Gastroesophageal sphincter (tissue), 4 donors: ENCODE data around the gene SH2D7. TPM values are rescaled to one million over a fixed set of nuclear protein-coding genes. Genes with fewer than 3 reads are reported as not detected.

Experiments
- ATAC-seq: fragments of 150-250 bp; one replicate; pipeline ENCODE4 v1.9.1; 2016; ENCODE audit warnings: mild to moderate bottlenecking, moderate library complexity
- H3K27ac ChIP-seq, 4 donors: fragments of 200-600 bp; sonication (generic) in 3 of 4; 1 replicate in 3 of 4; 2 replicates in 1 of 4; pipeline ENCODE4 v1.5.1; 2016 to 2019
- H3K27me3 ChIP-seq: fragments of 200-600 bp; sonication (generic); one replicate; pipeline ENCODE4 v1.5.1; 2019
- H3K36me3 ChIP-seq, 2 donors: fragments of 200-600 bp; sonication (generic); one replicate each; pipeline ENCODE4 v1.5.1; 2019; ENCODE audit warnings: control low read depth in 1 of 2
- H3K4me1 ChIP-seq, 3 donors: fragments of 200-600 bp; sonication (generic); 1 replicate in 2 of 3; 2 replicates in 1 of 3; pipeline ENCODE4 v1.5.1; 2016 to 2019; ENCODE audit warnings: control low read depth in 2 of 3
- H3K4me3 ChIP-seq, 2 donors: fragments of 200-600 bp; sonication (generic); one replicate each; pipeline ENCODE4 v1.5.1; 2019; ENCODE audit warnings: mild to moderate bottlenecking in 1 of 2, moderate library complexity in 1 of 2
- H3K9me3 ChIP-seq, 3 donors: fragments of 200-600 bp; sonication (generic); one replicate each; pipeline ENCODE4 v1.5.1; 2017 to 2019; ENCODE audit warnings: control low read depth in 2 of 3
- EP300 ChIP-seq: sonication (generic); formaldehyde crosslinking; IDR thresholded peaks from one replicate; pipeline ENCODE4 v1.6.1; 2017; ENCODE audit warnings: antibody characterized with exemption, mild to moderate bottlenecking
- POLR2A ChIP-seq, 2 donors: fragments of 450-650 bp; IDR thresholded peaks; one replicate each; pipeline ENCODE4 v1.6.1; 2017; ENCODE audit warnings: antibody characterized with exemption in 2 of 2, mild to moderate bottlenecking in 2 of 2, moderate library complexity in 1 of 2
- POLR2AphosphoS5 ChIP-seq: sonication (generic); formaldehyde crosslinking; IDR thresholded peaks from one replicate; pipeline ENCODE4 v1.6.1; 2017; ENCODE audit warnings: antibody characterized with exemption
- WGBS, 2 donors: methylation state at CpG; one replicate each; pipeline ENCODE4 v1.1.5; 2018; ENCODE audit warnings: low coverage in 1 of 2; 5-methylcytosine and 5-hydroxymethylcytosine counted together
- total RNA-seq, 4 donors: library from RNA; depleted of rRNA; stranded (reverse); fragments of >200 nt; gene quantifications; one replicate each; pipeline ENCODE4 v1.1.0, GENCODE V29; 2016
- TF ChIP-seq, protein P1 (sequence below), 4 experiments: fragments of 200-600 bp in 2 of 4; fragments of 450-650 bp in 2 of 4; sonication (generic) in 1 of 4; IDR thresholded peaks; one replicate each; pipeline ENCODE4 v1.5.1; 2017 to 2019; ENCODE audit warnings: antibody characterized with exemption in 4 of 4, mild to moderate bottlenecking in 2 of 4, moderate library complexity in 2 of 4

Gene SH2D7
- total RNA-seq, 4 donors from 2014 or later: not detected

DNA sequence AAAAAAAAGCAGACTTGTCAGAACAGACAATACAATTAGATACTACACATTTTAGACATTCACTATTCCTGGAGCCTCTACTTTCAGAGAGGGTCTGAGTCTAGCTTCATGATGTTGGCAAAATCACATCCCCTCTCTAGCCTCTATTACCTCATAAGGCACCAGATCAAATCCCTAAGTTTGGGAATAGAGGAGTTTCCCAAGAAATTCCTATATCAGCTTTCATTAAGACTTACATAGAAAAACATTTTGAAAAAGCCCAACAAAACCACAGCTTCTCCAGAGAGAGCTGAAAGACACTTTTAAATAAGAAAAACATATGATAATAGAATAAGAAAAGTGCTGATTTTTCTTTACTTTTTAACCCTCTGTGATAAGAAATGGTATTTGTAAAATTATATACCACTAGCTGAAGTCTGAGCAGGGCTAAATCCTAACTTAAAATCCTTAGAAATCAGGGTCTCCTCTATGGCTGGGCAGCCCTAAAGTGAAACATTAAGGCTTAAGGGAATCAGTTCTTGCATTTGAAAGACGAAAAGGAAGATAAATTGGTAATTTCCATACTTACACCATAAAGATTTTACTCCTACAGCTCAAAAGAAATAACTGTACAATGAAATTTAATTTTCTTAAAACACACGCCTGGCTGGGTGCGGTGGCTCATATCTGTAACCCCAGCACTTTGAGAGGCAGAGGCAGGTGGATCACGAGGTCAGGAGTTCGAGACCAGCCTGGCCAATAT lies 19.1 kb upstream of the SH2D7 start:
- no peaks in the 10 kb centered on the region for H3K9me3 ChIP-seq
- H3K27me3 ChIP-seq: no peaks in the 10 kb centered on the region
- peak overlapping the region in 1 of 2 donors; percentile 10 for H3K4me3 ChIP-seq
- 63 to 71% methylated on average over 2 of the region's 5 CpGs for WGBS, 2 donors
- no peak for ATAC-seq
- peaks cover 5 to 91% (median 23%) of the 10 kb centered on the region in 3 donors for H3K4me1 ChIP-seq
- peak overlapping the region in 3 of 4 donors; percentile 35 to 58 (median 55) for H3K27ac ChIP-seq
- H3K36me3 ChIP-seq: no peaks in the 10 kb centered on the region
- no peak for TF ChIP-seq POLR2AphosphoS5
- TF ChIP-seq, protein P1, sequence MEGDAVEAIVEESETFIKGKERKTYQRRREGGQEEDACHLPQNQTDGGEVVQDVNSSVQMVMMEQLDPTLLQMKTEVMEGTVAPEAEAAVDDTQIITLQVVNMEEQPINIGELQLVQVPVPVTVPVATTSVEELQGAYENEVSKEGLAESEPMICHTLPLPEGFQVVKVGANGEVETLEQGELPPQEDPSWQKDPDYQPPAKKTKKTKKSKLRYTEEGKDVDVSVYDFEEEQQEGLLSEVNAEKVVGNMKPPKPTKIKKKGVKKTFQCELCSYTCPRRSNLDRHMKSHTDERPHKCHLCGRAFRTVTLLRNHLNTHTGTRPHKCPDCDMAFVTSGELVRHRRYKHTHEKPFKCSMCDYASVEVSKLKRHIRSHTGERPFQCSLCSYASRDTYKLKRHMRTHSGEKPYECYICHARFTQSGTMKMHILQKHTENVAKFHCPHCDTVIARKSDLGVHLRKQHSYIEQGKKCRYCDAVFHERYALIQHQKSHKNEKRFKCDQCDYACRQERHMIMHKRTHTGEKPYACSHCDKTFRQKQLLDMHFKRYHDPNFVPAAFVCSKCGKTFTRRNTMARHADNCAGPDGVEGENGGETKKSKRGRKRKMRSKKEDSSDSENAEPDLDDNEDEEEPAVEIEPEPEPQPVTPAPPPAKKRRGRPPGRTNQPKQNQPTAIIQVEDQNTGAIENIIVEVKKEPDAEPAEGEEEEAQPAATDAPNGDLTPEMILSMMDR (IDR thresholded peaks at IDR 0.05): no peak
- no peak for TF ChIP-seq POLR2A (IDR thresholded peaks at IDR 0.05)
- TF ChIP-seq EP300: no peak

DNA sequence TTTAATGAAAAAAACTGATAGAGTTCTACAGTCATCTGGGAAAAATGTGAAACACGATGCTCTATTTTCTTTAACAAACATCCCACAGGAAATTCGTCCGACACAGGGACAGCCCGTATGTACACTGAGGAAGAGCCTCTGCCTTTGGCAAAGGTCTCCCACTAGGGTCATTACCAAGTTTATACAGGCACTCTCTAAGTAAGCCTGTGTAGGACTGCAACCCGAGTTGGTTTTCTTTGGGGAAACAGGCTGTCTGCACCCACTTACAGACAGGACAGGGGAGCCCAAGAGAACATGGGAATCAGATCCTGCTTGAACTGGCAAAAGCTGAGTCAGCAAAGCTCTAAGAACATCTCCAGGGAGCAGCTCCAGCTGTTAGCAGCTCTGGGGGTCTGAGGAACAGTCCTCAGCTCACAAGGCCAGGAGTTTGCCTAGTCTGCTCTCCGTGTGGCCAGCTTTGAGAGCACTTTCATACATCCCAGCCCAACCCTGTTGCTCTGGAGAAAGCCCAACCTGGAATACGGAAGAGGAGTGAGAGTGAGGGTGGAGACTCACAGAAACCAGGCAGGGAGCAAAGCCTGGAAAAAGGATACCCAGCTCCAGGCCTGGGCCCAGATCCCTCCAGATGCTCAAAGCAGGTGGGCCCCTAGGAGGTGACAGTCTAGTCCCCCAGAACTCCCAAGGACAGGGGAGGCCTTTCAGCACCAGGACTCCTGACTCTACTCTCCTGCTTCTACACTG lies 16.7 kb upstream of the SH2D7 start:
- Histone ChIP-seq H3K27me3 (no peaks in the 10 kb centered on the region), H3K4me3 (peak overlapping the region; percentile 81 to 90), H3K4me1 (peaks cover 0 to 68% (median 8%) of the 10 kb centered on the region in 3 donors), H3K36me3 (no peaks in the 10 kb centered on the region), H3K9me3 (no peaks in the 10 kb centered on the region), H3K27ac (peak overlapping the region; percentile 35 to 95 (median 92))
- 3 to 13% methylated on average over 4 to 5 of the region's 7 CpGs for WGBS, 2 donors
- peak; percentile 72 for ATAC-seq
- TF ChIP-seq POLR2AphosphoS5: no peak
- no peak for TF ChIP-seq EP300
- TF ChIP-seq, protein P1 (IDR thresholded peaks at IDR 0.05): no peak
- TF ChIP-seq POLR2A (IDR thresholded peaks at IDR 0.05): no peak

DNA sequence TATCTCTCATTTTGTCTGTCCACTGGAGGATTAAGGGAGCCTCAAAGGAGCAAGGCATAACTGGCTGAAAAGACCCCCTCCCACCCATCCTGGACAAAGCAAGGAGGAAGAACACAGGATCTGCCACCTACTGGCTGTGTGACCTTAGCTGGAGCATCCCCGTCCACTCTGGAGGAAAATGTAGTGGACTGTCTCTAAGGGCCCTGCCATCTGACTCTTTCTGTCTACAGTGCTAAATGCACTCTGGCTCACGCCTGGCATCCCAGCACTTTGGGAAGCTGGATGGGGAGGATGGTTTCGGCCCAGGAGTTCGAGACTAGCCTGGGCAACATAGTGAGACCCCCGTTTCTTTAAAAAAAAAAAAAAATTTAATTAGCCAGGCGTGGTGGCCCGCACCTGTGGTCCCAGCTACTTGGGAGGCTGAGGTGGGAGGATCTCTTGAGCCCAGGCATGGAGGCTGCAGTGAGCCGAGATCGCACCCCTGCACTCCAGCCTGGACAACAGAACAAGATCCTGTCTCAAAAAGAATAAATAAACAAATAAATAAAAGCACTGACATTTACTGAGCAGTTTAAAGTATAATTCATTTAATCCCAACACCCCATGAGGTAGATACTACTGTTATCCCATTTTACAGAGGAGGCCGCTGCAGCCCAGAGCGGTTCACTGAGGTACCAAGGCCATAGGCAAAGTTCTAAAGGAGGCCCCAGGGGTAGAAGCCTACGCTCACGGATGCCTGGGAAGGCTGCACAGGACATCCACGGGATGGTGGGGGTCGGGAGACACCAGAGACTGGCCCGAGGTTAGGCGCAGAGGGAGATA lies 15.9 kb upstream of the SH2D7 start:
- 21 to 35% methylated on average over 7 to 12 of the region's 17 CpGs for WGBS, 2 donors
- peak overlapping the region; percentile 81 to 90 for H3K4me3 ChIP-seq
- no peaks in the 10 kb centered on the region for H3K27me3 ChIP-seq
- ATAC-seq: peak; percentile 1
- H3K36me3 ChIP-seq: no peaks in the 10 kb centered on the region
- TF ChIP-seq, protein P1 (IDR thresholded peaks at IDR 0.05): peak in 1 of 4 experiments; percentile 34
- TF ChIP-seq POLR2AphosphoS5: no peak
- no peaks in the 10 kb centered on the region for H3K9me3 ChIP-seq
- H3K27ac ChIP-seq: peak overlapping the region; percentile 79 to 95 (median 92)
- H3K4me1 ChIP-seq: peaks cover 0 to 63% (median 8%) of the 10 kb centered on the region in 3 donors

DNA sequence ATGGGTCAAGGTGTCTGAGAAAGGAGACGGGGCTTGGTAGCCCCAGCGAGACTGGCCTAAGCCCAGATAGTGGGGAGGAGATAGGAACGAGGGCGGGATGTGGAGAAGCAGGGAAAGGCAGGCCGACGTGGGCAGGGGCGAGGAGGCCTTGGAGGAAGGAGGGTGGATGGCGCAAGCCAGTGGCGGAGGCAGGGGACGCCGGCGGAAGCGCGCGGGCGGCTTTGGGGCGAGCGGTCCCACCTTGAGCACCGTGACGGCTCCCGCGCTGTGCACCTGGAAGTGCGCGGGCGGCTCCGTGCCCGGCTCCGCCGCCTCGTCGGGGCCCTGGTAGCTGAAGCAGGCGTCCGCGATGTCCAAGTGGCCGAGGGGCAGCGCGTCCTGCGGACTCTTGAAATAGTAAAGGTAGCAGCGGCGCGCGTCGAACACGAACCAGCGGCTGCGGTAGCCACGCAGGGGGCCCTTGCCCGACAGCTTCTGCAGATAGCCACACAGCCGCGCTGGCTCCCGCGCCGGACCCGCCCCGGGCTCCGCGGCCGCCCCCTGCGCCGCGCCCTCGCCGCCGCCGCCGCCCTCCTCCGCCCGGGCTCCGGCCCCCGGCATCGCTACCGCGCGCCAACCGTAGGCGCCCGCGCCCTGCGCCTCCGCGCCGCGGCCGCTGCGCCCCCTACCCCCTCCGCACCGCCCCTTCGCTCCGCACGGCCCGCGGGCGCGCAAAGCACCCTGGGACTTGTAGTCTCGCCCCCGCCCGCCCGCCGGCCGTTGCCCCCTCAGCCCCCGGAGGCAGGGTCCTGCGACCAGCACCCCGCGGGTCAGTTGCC lies 15.1 kb upstream of the SH2D7 start, which contains the start of gene TBC1D2B:
Gene TBC1D2B (minus strand): TSS at position 659 of the 818 bp plus-strand sequence. CDS start 59 bp downstream, at position 600.
- H3K27me3 ChIP-seq: no peaks in the 10 kb centered on the region
- no peak for TF ChIP-seq POLR2AphosphoS5
- peak in 1 of 2 donors; percentile 6 for TF ChIP-seq POLR2A (IDR thresholded peaks at IDR 0.05)
- TF ChIP-seq, protein P1 (IDR thresholded peaks at IDR 0.05): peak in 1 of 4 experiments; percentile 40
- TF ChIP-seq EP300: no peak
- H3K9me3 ChIP-seq: no peaks in the 10 kb centered on the region
- H3K4me1 ChIP-seq: peaks cover 0 to 54% (median 8%) of the 10 kb centered on the region in 3 donors
- peak within 1 kb of the TSS; percentile 81 to 90 for H3K4me3 ChIP-seq
- no peaks in the 10 kb centered on the region for H3K36me3 ChIP-seq
- H3K27ac ChIP-seq: peak within 1 kb of the TSS; percentile 79 to 95 (median 92)
- WGBS, 2 donors: 0 to 1% methylated on average over 12 to 16 of the region's 104 CpGs
- ATAC-seq: peak; percentile 83
